ENCODE results near the gene ALOXE3.

The ALOXE3 gene

GRCh38 chr17:8123695-8124349 lies 5.5 kb upstream of the ALOXE3 start, which contains the start of gene HES7:
Gene HES7 (minus strand): TSS chr17:8124106. CDS start chr17:8124084, 22 bp downstream.
- Histone ChIP-seq H3K9me3 (ENCODE audit: control insufficient read depth, insufficient read depth, low read length) (no peaks in the 10 kb centered on the region), H3K36me3 (ENCODE audit: insufficient read depth, low read length) (no peaks in the 10 kb centered on the region), H3K4me1 (ENCODE audit: insufficient read depth, low read length) (no peaks in the 10 kb centered on the region), H3K9ac (ENCODE audit: low read depth, low read length) (peak within 1 kb of the TSS; percentile 59; the same call in 1 of the 2 replicates)

GRCh38 chr17:8122924-8123694 lies 4.8 kb upstream of the ALOXE3 start:
- H3K9ac ChIP-seq (ENCODE audit: low read depth, low read length), result peak overlapping the region; percentile 59; the same call in 1 of the 2 replicates
- no peaks in the 10 kb centered on the region for H3K9me3 ChIP-seq (ENCODE audit: control insufficient read depth, insufficient read depth, low read length)
- no peaks in the 10 kb centered on the region for H3K4me1 ChIP-seq (ENCODE audit: insufficient read depth, low read length)
- H3K36me3 ChIP-seq (ENCODE audit: insufficient read depth, low read length), result no peaks in the 10 kb centered on the region

GRCh38 chr17:8122422-8122923 lies 4.2 kb upstream of the ALOXE3 start:
- H3K9me3 ChIP-seq (ENCODE audit: control insufficient read depth, insufficient read depth, low read length), result no peaks in the 10 kb centered on the region
- H3K9ac ChIP-seq (ENCODE audit: low read depth, low read length), result peak overlapping the region; percentile 59; the same call in 1 of the 2 replicates
- no peaks in the 10 kb centered on the region for H3K36me3 ChIP-seq (ENCODE audit: insufficient read depth, low read length)
- no peaks in the 10 kb centered on the region for H3K4me1 ChIP-seq (ENCODE audit: insufficient read depth, low read length)

GRCh38 chr17:8121681-8122421 lies 3.5 kb upstream of the ALOXE3 start:
- H3K9me3 ChIP-seq (ENCODE audit: control insufficient read depth, insufficient read depth, low read length), result no peaks in the 10 kb centered on the region
- H3K9ac ChIP-seq (ENCODE audit: low read depth, low read length), result peak overlapping the region; percentile 59; the same call in 1 of the 2 replicates
- no peaks in the 10 kb centered on the region for H3K4me1 ChIP-seq (ENCODE audit: insufficient read depth, low read length)
- H3K36me3 ChIP-seq (ENCODE audit: insufficient read depth, low read length), result no peaks in the 10 kb centered on the region

GRCh38 chr17:8121407-8121680 lies 3.0 kb upstream of the ALOXE3 start:
- Histone ChIP-seq H3K36me3 (ENCODE audit: insufficient read depth, low read length) (no peaks in the 10 kb centered on the region), H3K4me1 (ENCODE audit: insufficient read depth, low read length) (no peaks in the 10 kb centered on the region), H3K9ac (ENCODE audit: low read depth, low read length) (peak overlapping the region; percentile 81; the same call in 1 of the 2 replicates), H3K9me3 (ENCODE audit: control insufficient read depth, insufficient read depth, low read length) (no peaks in the 10 kb centered on the region)

- no peaks in the 10 kb centered on the region for H3K9me3 ChIP-seq (ENCODE audit: control insufficient read depth, insufficient read depth, low read length)
- H3K9ac ChIP-seq (ENCODE audit: low read depth, low read length), result peak overlapping the region; percentile 81
- no peaks in the 10 kb centered on the region for H3K36me3 ChIP-seq (ENCODE audit: insufficient read depth, low read length)
- H3K4me1 ChIP-seq (ENCODE audit: insufficient read depth, low read length), result no peaks in the 10 kb centered on the region
These were observed 2.4 kb upstream of the ALOXE3 start for GRCh38 chr17:8120520-8121406.

GRCh38 chr17:8119581-8120519 lies 1.5 kb upstream of the ALOXE3 start:
- H3K9ac ChIP-seq (ENCODE audit: low read depth, low read length), result peak overlapping the region; percentile 81
- H3K9me3 ChIP-seq (ENCODE audit: control insufficient read depth, insufficient read depth, low read length), result no peaks in the 10 kb centered on the region
- H3K36me3 ChIP-seq (ENCODE audit: insufficient read depth, low read length), result no peaks in the 10 kb centered on the region
- no peaks in the 10 kb centered on the region for H3K4me1 ChIP-seq (ENCODE audit: insufficient read depth, low read length)

GRCh38 chr17:8118769-8119580 lies 661 bp upstream of the ALOXE3 start:
- Histone ChIP-seq H3K4me1 (ENCODE audit: insufficient read depth, low read length) (no peaks in the 10 kb centered on the region), H3K9me3 (ENCODE audit: control insufficient read depth, insufficient read depth, low read length) (no peaks in the 10 kb centered on the region), H3K9ac (ENCODE audit: low read depth, low read length) (peak overlapping the region; percentile 75; the same call in 1 of the 2 replicates), H3K36me3 (ENCODE audit: insufficient read depth, low read length) (no peaks in the 10 kb centered on the region)

- no peaks in the 10 kb centered on the region for H3K4me1 ChIP-seq (ENCODE audit: insufficient read depth, low read length)
- peak overlapping the region; percentile 75; the same call in 1 of the 2 replicates for H3K9ac ChIP-seq (ENCODE audit: low read depth, low read length)
- no peaks in the 10 kb centered on the region for H3K9me3 ChIP-seq (ENCODE audit: control insufficient read depth, insufficient read depth, low read length)
- H3K36me3 ChIP-seq (ENCODE audit: insufficient read depth, low read length), result no peaks in the 10 kb centered on the region
These were observed 841 bp downstream of the ALOXE3 start for GRCh38 chr17:8117367-8117979.

GRCh38 chr17:8116776-8117175 lies 1.5 kb downstream of the ALOXE3 start:
- no peaks in the 10 kb centered on the region for H3K36me3 ChIP-seq (ENCODE audit: insufficient read depth, low read length)

DNA sequence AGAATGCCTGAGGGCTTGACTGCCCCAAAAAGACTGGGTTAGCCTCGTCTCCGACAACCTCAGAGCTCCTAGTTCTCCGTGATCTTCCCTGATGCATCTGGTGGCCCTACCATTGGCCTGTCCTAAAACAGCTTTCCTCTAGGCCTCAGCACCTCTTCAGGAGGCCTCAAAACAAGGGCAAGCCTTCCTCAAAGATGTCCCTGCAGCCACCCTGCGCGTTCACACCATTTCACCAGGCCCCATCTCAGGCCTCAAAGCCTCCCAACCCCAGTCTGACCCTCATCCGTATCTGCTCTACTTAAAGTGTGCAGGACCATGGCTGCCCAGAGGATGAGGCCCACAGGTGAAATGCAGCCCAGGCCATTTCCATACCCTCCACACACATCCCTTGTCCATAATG lies 7.4 kb downstream of the ALOXE3 start:
- no peaks in the 10 kb centered on the region for H3K36me3 ChIP-seq (ENCODE audit: insufficient read depth, low read length)
- H3K4me1 ChIP-seq (ENCODE audit: insufficient read depth, low read length), result no peaks in the 10 kb centered on the region
- H3K9me3 ChIP-seq (ENCODE audit: control insufficient read depth, insufficient read depth, low read length), result no peaks in the 10 kb centered on the region
- no peak overlapping the region for H3K9ac ChIP-seq (ENCODE audit: low read depth, low read length)

More at GRCh38 chr17:8116776-8117175, 1.5 kb downstream of the ALOXE3 start:
- Histone ChIP-seq H3K9me3 (ENCODE audit: control insufficient read depth, insufficient read depth, low read length) (no peaks in the 10 kb centered on the region), H3K9ac (ENCODE audit: low read depth, low read length) (no peak overlapping the region; the same call in 1 of the 2 replicates), H3K4me1 (ENCODE audit: insufficient read depth, low read length) (no peaks in the 10 kb centered on the region)

GRCh38 chr17:8110456-8110804 lies 7.9 kb downstream of the ALOXE3 start:
- H3K9me3 ChIP-seq (ENCODE audit: control insufficient read depth, insufficient read depth, low read length), result no peaks in the 10 kb centered on the region
- H3K36me3 ChIP-seq (ENCODE audit: insufficient read depth, low read length), result no peaks in the 10 kb centered on the region
- H3K4me1 ChIP-seq (ENCODE audit: insufficient read depth, low read length), result no peaks in the 10 kb centered on the region

More at GRCh38 chr17:8110456-8110804, 7.9 kb downstream of the ALOXE3 start:
- no peak overlapping the region for H3K9ac ChIP-seq (ENCODE audit: low read depth, low read length)

Data from ES-I3 (cell line).